ENCODE results near the gene SLC23A2.
"Not testable (repeated sequence)": the region's sequence is repeated elsewhere in the genome, so short reads cannot be mapped to it uniquely, and the experiment has no call there.

- TF ChIP-seq CTCF (conservative IDR thresholded peaks at IDR 0.05); EZH2 (IDR thresholded peaks at IDR 0.05; ENCODE audit: low read depth): not testable (repeated sequence)
These were observed 30.4 kb upstream of the SLC23A2 start for GRCh38 chr20:5031701-5032100.

All from PC-9 (cell line).